ENCODE results near the gene EFCAB6.

EFCAB6 gene

DNA sequence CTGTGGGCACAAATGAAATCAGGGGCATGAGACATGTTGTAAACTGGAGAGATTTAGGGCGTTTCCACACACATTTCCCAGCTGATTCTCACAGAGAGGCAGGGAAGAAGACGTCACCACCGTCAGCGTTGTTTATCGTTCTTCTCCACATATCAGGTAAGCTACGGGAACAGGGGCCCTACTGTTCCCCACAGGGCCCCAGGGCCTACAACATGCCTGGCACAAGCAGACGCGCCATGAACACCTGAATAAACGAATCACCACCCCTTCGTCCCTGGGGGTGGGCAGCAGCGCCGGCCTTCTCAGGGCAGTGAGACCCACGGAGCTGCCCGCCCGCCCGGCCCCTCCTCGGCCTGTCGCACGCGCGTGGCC lies 342 bp downstream of the EFCAB6 start:
- DNase-seq = peak; percentile 2

GRCh38 chr22:43802897-43803495 lies 9.1 kb downstream of the EFCAB6 start:
- no peak for DNase-seq

DNA sequence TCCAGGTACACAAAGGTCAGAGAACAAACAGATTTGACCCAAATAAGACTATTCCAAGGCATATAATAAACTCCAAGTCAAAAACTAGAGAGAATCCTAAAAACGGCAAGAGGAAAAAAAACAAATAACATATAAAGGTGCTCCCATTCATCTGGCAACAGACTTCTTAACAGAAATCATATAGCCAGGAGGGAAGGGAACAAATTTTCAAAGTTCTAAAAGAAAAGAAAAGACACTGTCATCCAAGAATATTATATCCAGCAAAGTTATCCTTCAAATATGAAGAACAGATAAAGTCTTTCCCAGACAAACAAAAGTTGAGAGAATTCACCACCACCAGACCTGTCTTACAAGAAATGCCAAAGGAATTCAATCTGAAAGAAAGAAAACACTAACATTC lies 11.1 kb downstream of the EFCAB6 start:
- DNase-seq = no peak

GRCh38 chr22:43798492-43798891 lies 13.6 kb downstream of the EFCAB6 start:
- no peak for DNase-seq

DNA sequence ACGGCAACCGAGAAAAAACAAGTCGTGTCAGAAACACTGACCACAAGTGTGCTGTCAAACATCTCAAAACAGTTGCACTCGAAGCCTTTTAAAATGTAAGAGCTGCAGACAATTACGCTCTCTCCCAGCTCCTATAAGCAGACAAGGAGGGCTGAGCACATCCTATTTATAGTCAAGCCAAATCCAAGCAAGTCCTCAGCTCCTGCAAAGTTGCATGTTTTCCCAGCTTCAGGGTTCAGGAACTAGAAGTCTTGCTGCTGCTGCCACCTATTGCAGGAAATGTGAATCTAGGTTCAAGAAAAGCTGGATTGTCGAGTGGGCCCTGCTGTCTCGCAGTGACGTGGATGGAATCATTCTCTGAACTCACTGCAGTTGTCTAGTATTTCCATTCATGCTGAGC lies 15.5 kb downstream of the EFCAB6 start:
- no peak for DNase-seq

DNA sequence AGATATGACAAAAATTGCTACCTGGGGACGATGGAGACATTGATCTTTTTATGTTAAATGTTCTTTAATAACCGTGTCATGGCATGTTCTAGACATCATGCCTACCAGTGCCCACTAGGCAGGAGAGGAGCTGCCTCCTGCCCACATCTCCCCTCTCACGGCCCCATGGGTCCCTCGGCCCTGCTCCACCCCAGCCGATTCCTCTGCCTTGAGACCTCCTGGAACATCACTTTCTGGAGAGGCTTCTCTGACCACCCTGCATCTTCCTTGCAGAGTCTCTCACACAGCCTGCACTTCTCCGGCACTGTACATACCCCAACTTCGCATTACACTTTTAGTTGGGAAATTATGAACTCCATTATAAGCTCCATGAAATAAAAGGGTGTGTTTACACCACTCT lies 16.8 kb downstream of the EFCAB6 start:
- DNase-seq = no peak

DNA sequence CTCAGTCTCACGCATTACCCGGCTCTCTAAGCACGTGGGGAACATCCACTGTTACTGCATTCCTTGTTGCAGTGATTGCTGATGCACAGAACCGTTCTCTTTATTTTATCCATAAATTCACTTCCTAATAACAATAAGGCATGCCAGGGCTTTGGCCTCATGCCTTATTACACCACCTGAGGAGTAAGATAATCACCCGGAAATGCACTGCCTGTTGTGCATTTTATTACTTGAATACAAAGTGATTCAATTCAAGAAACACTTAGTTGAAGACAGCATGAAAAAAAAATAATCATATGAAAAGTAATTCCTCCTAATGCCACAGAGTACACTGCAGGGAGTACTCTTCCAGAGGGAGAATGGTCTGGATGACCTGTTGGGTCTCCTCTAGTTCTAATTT lies 19.2 kb downstream of the EFCAB6 start:
- DNase-seq = no peak

DNA sequence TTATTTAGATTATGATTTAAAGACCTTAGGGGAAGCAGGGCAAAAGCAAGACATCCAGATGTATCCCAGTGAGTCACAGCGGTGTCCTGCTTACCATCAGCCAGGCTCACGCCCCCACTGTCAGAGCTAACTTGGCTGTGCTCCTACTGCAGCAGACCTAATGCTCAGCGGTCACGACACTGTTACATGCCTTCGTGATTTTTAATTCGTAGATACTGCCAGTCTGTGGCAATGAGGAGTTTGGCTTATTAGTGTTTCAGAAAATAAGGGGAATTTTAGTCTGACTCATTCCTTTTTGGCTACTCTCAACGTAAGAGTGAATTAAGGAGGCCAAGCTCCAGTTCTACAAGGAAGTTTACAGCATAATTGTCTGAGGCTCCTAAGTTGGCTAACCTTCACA lies 22.7 kb downstream of the EFCAB6 start:
- no peak for DNase-seq

DNA sequence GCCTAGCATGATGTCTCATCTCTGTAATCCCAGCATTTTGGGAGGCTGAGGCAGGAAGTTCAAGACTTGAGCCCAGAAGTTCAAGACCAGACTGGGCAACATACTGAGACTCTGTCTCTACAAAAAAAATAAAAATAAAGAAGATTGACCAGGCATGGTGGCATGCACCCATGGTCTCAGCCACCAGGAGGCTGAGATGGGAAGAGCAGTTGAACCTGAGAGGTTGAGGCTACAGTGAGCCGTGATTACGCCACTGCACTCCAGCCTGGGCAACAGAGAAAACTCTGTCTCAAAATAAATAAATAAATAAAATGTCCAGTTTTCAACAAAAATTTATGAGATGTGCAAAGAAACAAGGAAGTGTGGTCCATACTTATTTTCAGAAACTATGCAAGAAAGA lies 28.3 kb downstream of the EFCAB6 start:
- no peak for DNase-seq

DNA sequence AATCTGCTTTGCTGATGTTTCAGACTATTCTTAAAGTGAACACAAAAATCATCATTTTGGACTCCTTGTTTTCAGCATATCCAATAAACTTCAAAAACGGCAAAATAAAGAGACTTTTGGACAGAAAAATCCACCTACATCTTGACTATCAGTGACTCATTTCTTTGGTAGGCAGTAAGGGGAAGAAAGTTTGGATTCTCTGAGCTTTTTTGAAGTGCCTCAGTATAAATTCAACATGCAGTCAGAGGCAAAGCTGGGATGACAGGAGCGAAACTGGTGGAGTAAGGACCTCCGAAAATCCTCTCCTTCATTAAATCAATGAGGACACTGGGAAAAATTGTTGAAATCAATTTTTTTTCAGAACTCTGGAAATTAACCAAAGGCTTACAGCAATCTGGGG lies 29.7 kb downstream of the EFCAB6 start:
- no peak for DNase-seq

GRCh38 chr22:43777286-43777685 lies 34.8 kb downstream of the EFCAB6 start:
- no peak for DNase-seq

DNA sequence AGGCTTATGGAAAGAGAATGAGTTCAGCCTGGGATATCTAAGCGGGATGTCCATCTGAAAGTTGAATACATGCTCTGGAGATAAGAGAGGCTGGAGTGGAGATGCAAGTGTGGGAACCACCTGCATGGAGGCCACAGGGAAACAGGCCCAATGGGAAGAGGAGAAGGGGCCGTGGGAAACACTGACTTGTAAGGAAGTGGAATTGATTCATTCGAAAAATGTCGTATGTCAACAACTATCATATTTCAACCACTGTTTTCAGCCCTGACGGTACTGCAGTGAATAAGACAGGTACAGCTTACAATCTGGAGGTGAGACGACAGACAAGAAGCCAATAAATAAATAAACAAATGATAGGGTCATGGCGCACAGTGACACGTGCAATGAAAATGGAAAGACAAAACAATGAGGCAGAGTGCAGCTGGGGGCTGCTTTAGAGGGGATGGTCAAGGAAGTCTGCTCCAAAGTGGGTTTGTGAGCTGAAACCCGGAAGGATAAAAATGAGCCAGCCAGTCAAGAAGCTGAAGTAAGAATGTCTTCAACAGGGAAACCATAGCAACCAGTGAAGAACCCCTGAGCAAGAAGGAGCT lies 35.9 kb downstream of the EFCAB6 start:
- no peak for DNase-seq

- DNase-seq = no peak
Observed at GRCh38 chr22:43774318-43774915, 37.7 kb downstream of the EFCAB6 start.

DNA sequence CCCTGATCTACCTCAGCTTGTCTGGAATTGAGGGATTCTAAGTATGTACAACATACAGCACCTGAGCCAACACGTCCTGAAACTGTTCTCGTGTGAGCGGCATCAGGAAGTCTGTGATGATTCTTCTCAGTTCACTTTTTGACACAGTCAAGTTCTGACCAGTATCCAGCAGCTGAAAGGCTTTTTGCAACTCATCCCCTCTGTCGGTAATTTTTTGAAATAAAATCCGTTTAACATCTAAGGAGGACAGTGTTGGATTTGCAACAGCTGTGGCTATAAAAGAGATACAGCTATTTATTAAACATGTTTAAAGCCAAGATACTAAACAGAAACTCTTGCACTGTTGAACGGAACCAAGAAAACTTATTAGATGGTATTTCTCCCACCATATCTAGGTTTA lies 39.3 kb downstream of the EFCAB6 start:
- no peak for DNase-seq

DNA sequence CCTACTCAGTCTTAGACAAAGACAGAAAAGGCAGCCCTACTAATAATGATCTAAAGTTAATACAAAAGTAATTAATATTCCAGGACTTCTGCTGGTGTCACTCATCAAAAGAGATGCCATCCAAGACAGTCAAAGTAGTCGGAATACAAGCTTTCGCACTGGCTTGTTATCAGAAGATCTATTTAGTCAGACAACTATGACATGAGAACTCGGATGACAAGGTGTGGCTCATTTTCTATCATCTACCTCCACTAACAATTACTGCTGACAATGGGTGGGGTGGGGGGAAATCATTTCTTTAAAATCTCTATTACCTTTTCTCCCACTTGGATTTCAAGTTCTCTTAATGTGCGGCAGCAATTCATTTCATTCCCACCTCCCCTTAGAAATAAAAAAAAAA lies 56.7 kb downstream of the EFCAB6 start:
- DNase-seq = no peak

DNA sequence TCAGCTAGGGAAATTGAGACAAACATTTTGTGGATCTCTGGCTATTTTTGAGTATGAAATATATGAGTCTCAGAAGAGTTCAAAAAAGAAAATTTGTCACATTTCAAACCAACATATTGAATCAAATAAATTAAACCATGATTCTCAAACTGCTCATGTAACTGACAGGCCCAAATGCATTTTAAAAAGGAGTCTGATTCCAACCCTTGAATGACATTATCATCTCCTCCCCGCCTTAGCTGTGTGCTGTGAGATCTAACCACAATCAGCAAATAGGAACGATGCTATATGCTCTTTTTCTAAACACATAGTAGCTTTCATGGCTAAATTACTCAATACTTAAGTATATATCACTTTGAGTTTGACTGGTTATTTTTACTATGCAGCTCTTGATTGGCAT lies 57.1 kb downstream of the EFCAB6 start:
- DNase-seq = no peak

DNA sequence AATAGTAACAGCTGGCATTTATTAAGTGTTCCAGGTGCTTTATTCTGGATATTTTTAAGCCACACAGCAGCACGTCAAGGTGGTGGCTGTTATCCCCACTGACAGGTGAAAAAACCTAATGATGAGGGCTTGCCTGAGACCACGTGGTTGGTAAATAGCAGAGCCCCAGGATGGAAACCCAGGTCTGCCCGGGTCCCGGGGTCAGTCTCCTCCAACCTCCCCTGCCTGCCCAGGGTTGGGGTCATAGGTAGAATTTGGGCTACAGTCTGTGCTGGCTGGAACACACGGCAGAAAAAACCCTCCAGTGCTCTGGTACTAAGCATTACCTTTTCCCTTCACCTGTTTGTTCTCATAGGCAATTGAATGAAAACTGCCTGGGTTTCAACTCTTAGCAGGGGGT lies 57.9 kb downstream of the EFCAB6 start:
- DNase-seq = no peak

DNA sequence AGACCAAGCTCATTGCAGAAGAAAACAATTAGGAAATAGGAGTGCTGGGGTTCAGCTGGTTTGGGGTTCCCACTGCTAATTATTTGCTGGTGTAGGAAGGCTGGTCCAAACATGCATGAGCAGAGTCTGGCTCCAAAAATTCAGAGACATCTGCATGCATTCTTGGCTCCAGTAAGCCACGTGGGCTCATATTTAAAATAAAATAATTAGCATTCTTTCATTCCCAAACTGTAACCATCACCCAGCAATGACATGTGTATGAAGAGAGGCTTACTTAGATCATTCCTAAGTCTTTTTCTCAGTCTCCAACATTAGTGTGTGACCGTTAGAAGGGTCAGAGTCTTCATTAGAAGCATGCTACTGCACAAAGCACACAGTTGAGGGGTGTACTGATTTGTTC lies 58.4 kb downstream of the EFCAB6 start:
- DNase-seq = no peak

DNA sequence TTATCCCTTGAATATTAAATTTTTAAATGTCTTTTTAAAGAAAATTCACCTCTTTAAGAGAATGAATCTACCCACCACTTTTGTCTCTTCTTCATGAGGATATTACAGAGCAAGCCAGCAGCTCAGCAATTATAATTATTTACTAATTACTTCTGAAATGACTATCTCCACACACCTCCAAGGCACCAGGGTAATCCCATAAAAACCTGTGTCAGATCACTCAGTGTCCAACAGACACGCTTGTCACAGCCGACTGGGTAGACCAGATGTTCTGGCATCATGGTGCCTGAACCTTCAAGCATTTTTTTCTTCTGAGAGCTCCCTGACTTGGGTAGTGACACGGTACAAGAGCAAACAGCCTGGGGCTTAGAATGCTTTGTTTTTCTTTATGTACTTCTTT lies 61.4 kb downstream of the EFCAB6 start:
- no peak for DNase-seq

- no peak for DNase-seq
Observed at GRCh38 chr22:43749473-43749872, 62.6 kb downstream of the EFCAB6 start.

DNA sequence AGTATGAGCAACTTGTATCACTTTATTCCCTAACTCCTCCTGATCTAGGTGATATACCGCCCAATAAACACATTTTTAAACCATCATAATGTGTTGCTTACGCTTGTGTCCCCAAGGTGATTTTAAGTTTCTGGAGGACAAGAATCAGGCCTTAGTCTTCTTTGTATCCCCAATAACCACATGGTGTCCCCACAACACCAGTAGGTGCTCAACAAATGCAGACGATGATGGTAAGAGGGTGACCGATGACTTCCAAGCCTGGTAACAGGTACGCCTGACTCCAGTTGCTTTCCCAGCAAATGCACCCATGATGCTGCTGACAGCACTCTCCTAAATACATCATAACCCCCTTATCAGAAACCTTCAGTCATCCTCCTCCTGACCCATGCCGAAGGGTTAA lies 64.2 kb downstream of the EFCAB6 start:
- DNase-seq = no peak

- DNase-seq = no peak
Observed at GRCh38 chr22:43747058-43747457, 65.0 kb downstream of the EFCAB6 start.

DNA sequence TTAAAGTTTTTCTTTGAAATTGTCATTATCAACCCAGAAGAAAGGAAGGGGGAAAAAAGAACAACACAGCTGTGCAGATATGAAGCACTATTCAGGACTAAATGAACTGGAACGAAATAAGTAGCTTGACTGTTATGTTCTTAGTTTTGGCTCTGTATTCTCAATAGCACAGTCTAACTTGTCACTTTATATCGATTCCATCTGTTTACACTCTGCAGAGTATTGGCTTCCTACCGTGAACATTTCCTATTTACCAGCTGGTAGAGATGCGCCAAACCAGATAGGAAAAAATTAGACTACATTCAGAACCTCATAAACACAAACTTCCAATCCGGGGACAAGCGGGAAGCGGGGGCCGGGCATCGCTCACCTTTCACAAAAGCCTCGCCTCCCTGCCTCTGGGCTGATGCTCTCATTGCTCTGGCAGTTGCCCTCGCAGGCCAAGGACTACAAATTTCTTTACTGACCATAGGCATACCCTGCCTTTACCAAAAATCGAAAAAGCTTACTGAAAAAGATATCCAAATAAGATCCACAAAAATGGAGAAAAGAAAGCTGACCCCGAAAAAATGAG lies 66.2 kb downstream of the EFCAB6 start:
- DNase-seq = no peak

- no peak for DNase-seq
Observed at GRCh38 chr22:43745411-43745770, 66.7 kb downstream of the EFCAB6 start.
